ENCODE results near the gene C19orf12. TPM values are rescaled to one million over a fixed set of nuclear protein-coding genes. Genes with fewer than 3 reads are reported as not detected.
A peak's percentile ranks its signal among the peaks of the same experiment; 100 is the strongest.
"Not testable (repeated sequence)": the region's sequence is repeated elsewhere in the genome, so short reads cannot be mapped to it uniquely, and the experiment has no call there.

The C19orf12 gene
- total and polyA plus RNA-seq, 2 donors (not counting 3 experiments of a cell fraction or from before 2014, with no cell fraction given) = 20.4 to 22.9 TPM

DNA sequence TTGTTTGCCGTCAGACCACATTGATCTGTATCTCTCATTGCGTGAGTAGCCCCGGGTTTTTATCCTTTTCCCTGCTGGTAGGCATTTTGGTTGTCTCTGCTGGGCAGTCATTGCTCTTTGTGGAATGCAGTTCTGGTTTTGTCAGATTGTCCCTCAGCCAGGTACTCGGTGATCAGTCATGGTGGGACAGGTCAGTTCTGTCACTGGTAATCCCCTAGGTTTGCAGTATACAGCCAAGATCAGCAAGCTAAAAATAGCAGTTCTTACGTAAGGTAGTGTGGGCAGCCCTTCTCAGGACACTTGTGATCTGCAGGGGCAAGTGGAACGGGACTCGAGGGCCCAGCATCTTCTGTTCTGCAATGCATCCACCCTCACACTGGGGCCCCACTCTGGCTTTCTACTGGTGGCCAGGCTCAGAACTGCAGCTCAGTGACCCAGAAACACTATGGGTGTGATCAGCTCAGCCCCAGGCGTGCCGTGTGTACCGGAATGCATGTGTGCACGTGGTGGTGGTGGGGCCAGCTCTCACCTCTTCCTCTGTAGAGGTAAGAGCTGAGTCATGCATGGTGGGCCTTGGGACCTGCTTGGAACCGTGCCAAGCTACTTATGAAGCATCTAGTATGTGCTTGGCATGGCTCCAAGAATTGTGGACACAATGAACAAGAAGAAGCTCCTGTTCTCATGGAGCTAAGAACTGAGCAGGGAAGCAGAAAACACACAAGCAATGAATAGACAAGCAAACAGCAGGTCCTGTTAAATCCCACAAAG is 43.5 kb downstream of the C19orf12 start:
- BruUV-seq (replicated peaks) = no TSS peak
- dilution Hi-C loops (cut with MboI; ENCODE audit: extremely low pct_ligation_motif_present, low sequenced_read_pairs) = no loop called here
- H3K79me2 ChIP-seq (ENCODE audit: control insufficient read depth, insufficient read depth, low read length) = no peaks in the 10 kb centered on the region

DNA sequence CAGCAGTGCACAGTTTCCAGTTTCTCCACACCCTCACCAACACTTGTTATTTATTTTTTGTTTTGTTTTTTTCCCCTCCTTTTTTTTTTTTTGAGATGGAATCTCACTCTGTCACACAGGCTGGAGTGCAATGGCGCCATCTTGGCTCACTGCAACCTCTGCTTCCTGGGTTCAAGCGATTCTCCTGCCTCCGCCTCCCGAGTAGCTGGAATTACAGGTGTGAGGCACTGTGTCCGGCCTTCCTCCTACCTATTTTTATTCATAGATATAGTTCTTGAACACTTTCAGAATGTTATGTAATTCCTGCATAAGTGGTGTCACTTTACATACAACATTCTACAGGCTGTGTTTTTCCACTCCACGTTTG is 44.1 kb downstream of the C19orf12 start:
- dilution Hi-C loops (cut with MboI; ENCODE audit: extremely low pct_ligation_motif_present, low sequenced_read_pairs); POLR2A ChIA-PET; FAIRE-seq; H4K20me1 ChIP-seq (replicated peaks; ENCODE audit: control insufficient read depth, extremely low read depth, insufficient read depth, low read length); intact Hi-C loops (cut with micrococcal nuclease); H3K9ac ChIP-seq (replicated peaks; ENCODE audit: extremely low read depth, insufficient read depth, low read length); H3K4me3 ChIP-seq (replicated peaks in 1 of 3; ENCODE audit: insufficient read depth in 1 of 3, low read depth in 1 of 3, low read length in 3 of 3); H3K4me2 ChIP-seq (ENCODE audit: insufficient read depth, low read length); H2AFZ ChIP-seq (ENCODE audit: low read depth, low read length); H3K27ac ChIP-seq (ENCODE audit: insufficient read depth, low read depth, low read length); H3K27me3 ChIP-seq (ENCODE audit: control insufficient read depth in 2 of 2, insufficient read depth in 2 of 2, low read length in 2 of 2); H3K9me3 ChIP-seq (replicated peaks; ENCODE audit: control insufficient read depth, insufficient read depth, low read length); BruUV-seq (replicated peaks); H3K79me2 ChIP-seq (ENCODE audit: control insufficient read depth, insufficient read depth, low read length); H3K9me1 ChIP-seq (replicated peaks; ENCODE audit: control insufficient read depth, extremely low read depth, insufficient read depth, low read length); DNase-seq (ENCODE audit: low read depth, low spot score): not testable (repeated sequence)
- CTCF ChIA-PET = interaction anchor here (0.8 to 2.2 kb wide), 4 partner anchors 8 to 60 kb away, joined by 3 to 7 read pairs (median 4); no protein-coding TSS in a partner anchor
- peaks cover 12% of the 10 kb centered on the region for H3K4me1 ChIP-seq (ENCODE audit: control insufficient read depth, extremely low read depth, insufficient read depth, low read length)
- H3K36me3 ChIP-seq (ENCODE audit: control insufficient read depth in 2 of 2, extremely low read depth in 1 of 2, insufficient read depth in 2 of 2, low read length in 2 of 2) = peaks cover 0 to 14% of the 10 kb centered on the region in 2 experiments

More for the DNA sequence above, 43.5 kb downstream of the C19orf12 start:
- ChIA-PET CTCF (interaction anchor here (0.8 to 2.2 kb wide), 7 partner anchors 8 to 88 kb away, joined by 3 to 9 read pairs (median 4); no protein-coding TSS in a partner anchor), POLR2A (no interaction called here)
- peaks cover 8% of the 10 kb centered on the region for H3K4me1 ChIP-seq (ENCODE audit: control insufficient read depth, extremely low read depth, insufficient read depth, low read length)
- peaks cover 0 to 14% of the 10 kb centered on the region in 2 experiments for H3K36me3 ChIP-seq (ENCODE audit: control insufficient read depth in 2 of 2, extremely low read depth in 1 of 2, insufficient read depth in 2 of 2, low read length in 2 of 2)
- no peaks in the 10 kb centered on the region for H3K9me3 ChIP-seq (replicated peaks; ENCODE audit: control insufficient read depth, insufficient read depth, low read length)
- FAIRE-seq (no peak), DNase-seq (ENCODE audit: low read depth, low spot score) (peak; percentile 4)
- no peaks in the 10 kb centered on the region for H4K20me1 ChIP-seq (replicated peaks; ENCODE audit: control insufficient read depth, extremely low read depth, insufficient read depth, low read length)
- no peaks in the 10 kb centered on the region for H3K27me3 ChIP-seq (ENCODE audit: control insufficient read depth in 2 of 2, insufficient read depth in 2 of 2, low read length in 2 of 2)
- H3K27ac ChIP-seq (ENCODE audit: insufficient read depth, low read depth, low read length) = no peak overlapping the region
- no peak overlapping the region for H3K4me2 ChIP-seq (ENCODE audit: insufficient read depth, low read length)
- no peak overlapping the region for H3K4me3 ChIP-seq (replicated peaks in 1 of 3; ENCODE audit: insufficient read depth in 1 of 3, low read depth in 1 of 3, low read length in 3 of 3)
- H3K9me1 ChIP-seq (replicated peaks; ENCODE audit: control insufficient read depth, extremely low read depth, insufficient read depth, low read length) = no peaks in the 10 kb centered on the region
- no peak overlapping the region for H3K9ac ChIP-seq (replicated peaks; ENCODE audit: extremely low read depth, insufficient read depth, low read length)
- intact Hi-C loops (cut with micrococcal nuclease) = no loop called here
- TF ChIP-seq GATA2 (IDR thresholded peaks at IDR 0.05; ENCODE audit: insufficient read depth, insufficient read length, low read depth, low read length) (no peak), JUN (IDR thresholded peaks at IDR 0.05; ENCODE audit: borderline replicate concordance, insufficient read depth, insufficient read length, low read depth) (no peak), POLR2A (IDR thresholded peaks at IDR 0.05; ENCODE audit: low read depth, low read length) (no peak), MYC (IDR thresholded peaks at IDR 0.05; ENCODE audit: low read depth, low read length) (no peak), FOS (IDR thresholded peaks at IDR 0.05; ENCODE audit: borderline replicate concordance, insufficient read depth, low read length) (no peak), EZH2 (IDR thresholded peaks at IDR 0.05; ENCODE audit: borderline replicate concordance, low read depth, low read length, severe bottlenecking) (no peak), POLR2AphosphoS5 (IDR thresholded peaks at IDR 0.05; ENCODE audit: insufficient read depth, low read depth, low read length) (no peak)
- TF ChIP-seq, protein P1, sequence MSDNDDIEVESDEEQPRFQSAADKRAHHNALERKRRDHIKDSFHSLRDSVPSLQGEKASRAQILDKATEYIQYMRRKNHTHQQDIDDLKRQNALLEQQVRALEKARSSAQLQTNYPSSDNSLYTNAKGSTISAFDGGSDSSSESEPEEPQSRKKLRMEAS (IDR thresholded peaks at IDR 0.05; ENCODE audit: insufficient read depth, insufficient read length) = no peak
- TF ChIP-seq, protein P2, sequence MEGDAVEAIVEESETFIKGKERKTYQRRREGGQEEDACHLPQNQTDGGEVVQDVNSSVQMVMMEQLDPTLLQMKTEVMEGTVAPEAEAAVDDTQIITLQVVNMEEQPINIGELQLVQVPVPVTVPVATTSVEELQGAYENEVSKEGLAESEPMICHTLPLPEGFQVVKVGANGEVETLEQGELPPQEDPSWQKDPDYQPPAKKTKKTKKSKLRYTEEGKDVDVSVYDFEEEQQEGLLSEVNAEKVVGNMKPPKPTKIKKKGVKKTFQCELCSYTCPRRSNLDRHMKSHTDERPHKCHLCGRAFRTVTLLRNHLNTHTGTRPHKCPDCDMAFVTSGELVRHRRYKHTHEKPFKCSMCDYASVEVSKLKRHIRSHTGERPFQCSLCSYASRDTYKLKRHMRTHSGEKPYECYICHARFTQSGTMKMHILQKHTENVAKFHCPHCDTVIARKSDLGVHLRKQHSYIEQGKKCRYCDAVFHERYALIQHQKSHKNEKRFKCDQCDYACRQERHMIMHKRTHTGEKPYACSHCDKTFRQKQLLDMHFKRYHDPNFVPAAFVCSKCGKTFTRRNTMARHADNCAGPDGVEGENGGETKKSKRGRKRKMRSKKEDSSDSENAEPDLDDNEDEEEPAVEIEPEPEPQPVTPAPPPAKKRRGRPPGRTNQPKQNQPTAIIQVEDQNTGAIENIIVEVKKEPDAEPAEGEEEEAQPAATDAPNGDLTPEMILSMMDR (IDR thresholded peaks at IDR 0.05; ENCODE audit: extremely low read depth in 1 of 2, insufficient read depth in 1 of 2, low read depth in 1 of 2, low read length in 2 of 2) = no peak
- H2AFZ ChIP-seq (ENCODE audit: low read depth, low read length) = no peak overlapping the region
